GM23338 (cell line): ENCODE data around the gene ZBTB7C.
A peak's percentile ranks its signal among the peaks of the same experiment; 100 is the strongest.

Experiments used
- CTCF ChIP-seq, 2 experiments: fragments of 200-600 bp in 1 of 2; sonication (generic) in 1 of 2; conservative IDR thresholded peaks; 2 replicates each; pipeline versions ENCODE4 v1.5.1 to v1.6.1; 2016 to 2017; ENCODE audit warnings: antibody characterized with exemption in 2 of 2, low read depth in 2 of 2, mild to moderate bottlenecking in 2 of 2, moderate library complexity in 1 of 2
- EZH2 ChIP-seq: fragments of 200-600 bp; sonication (generic); IDR thresholded peaks from one replicate; pipeline ENCODE4 v1.8.0; 2017; ENCODE audit warnings: antibody characterized with exemption, mild to moderate bottlenecking, low read depth; ENCODE audit not compliant: unreplicated experiment
- POLR2AphosphoS5 ChIP-seq: IDR thresholded peaks from 2 replicates; pipeline ENCODE4 v1.6.1; 2016; ENCODE audit warnings: antibody characterized with exemption, low read depth

GRCh38 chr18:48007955-48008701, 401.1 kb downstream of the ZBTB7C start:
- TF ChIP-seq EZH2 = no peak
- peak in 1 of 2 experiments; percentile 61; a peak in 2 of 4 replicates for TF ChIP-seq CTCF (conservative IDR thresholded peaks at IDR 0.05; ENCODE audit: low read depth in 2 of 2)
- TF ChIP-seq POLR2AphosphoS5 = peak; percentile 72
